Hindlimb muscle (tissue), 1 donor: ENCODE results near the gene PYM1. TPM values are rescaled to one million over a fixed set of nuclear protein-coding genes. Genes with fewer than 3 reads are reported as not detected.

Experiments used
- DNase-seq: peaks from one replicate; pipeline ENCODE4 v3.0.0-alpha.2; 2013
- polyA plus RNA-seq: library from polyadenylated mRNA; unstranded; fragments of 120-200 nt; gene quantifications from one replicate; pipeline ENCODE4 v1.2.1, GENCODE V29; 2013; ENCODE audit not compliant: insufficient read length

The PYM1 gene
- polyA plus RNA-seq: 18.9 TPM

- DNase-seq: peak; percentile 72
Observed at GRCh38 chr12:55927588-55928502, at the start of gene PYM1. Gene PYM1 (minus strand): TSS chr12:55927894. CDS start chr12:55927761, 133 bp downstream.

GRCh38 chr12:55974308-55974730 is 46.6 kb upstream of the PYM1 start:
- DNase-seq: no peak

GRCh38 chr12:55973599-55974307 is 46.1 kb upstream of the PYM1 start, which contains the start of gene RAB5B:
Gene RAB5B (plus strand): TSS chr12:55974078. CDS start chr12:55986961, 12,883 bp downstream.
- DNase-seq: peak; percentile 99

- DNase-seq: peak; percentile 21
Observed at GRCh38 chr12:55972911-55973598, 45.4 kb upstream of the PYM1 start.

- no peak for DNase-seq
Observed at GRCh38 chr12:55972456-55972855, 44.8 kb upstream of the PYM1 start.

GRCh38 chr12:55972042-55972441 is 44.3 kb upstream of the PYM1 start:
- DNase-seq: no peak

GRCh38 chr12:55970775-55971174 is 43.1 kb upstream of the PYM1 start:
- DNase-seq: no peak

GRCh38 chr12:55969356-55969755 is 41.7 kb upstream of the PYM1 start:
- DNase-seq: no peak

GRCh38 chr12:55966408-55967281 is 39.0 kb upstream of the PYM1 start, which contains the start of gene CDK2:
Gene CDK2 (plus strand): TSS chr12:55966830. CDS start chr12:55967009, 179 bp downstream.
- peak; percentile 94 for DNase-seq

GRCh38 chr12:55965941-55966407 is 38.3 kb upstream of the PYM1 start, which contains the start of gene PMEL:
Gene PMEL (minus strand): TSS chr12:55966042. CDS start chr12:55966011, 31 bp downstream.
- no peak for DNase-seq

GRCh38 chr12:55965240-55965639 is 37.5 kb upstream of the PYM1 start:
- DNase-seq: no peak

- DNase-seq: no peak
Observed at GRCh38 chr12:55963760-55964159, 36.1 kb upstream of the PYM1 start.

- no peak for DNase-seq
Observed at GRCh38 chr12:55957106-55957859, 29.6 kb upstream of the PYM1 start.

- no peak for DNase-seq
Observed at GRCh38 chr12:55955800-55956508, 28.3 kb upstream of the PYM1 start.

GRCh38 chr12:55955344-55955743 is 27.6 kb upstream of the PYM1 start:
- DNase-seq: no peak

- no peak for DNase-seq
Observed at GRCh38 chr12:55946553-55946952, 18.9 kb upstream of the PYM1 start.

- no peak for DNase-seq
Observed at GRCh38 chr12:55942577-55943136, 15.0 kb upstream of the PYM1 start.

- no peak for DNase-seq
Observed at GRCh38 chr12:55942055-55942454, 14.4 kb upstream of the PYM1 start.

GRCh38 chr12:55940065-55940732 is 12.5 kb upstream of the PYM1 start:
- peak; percentile 84 for DNase-seq
